Measurements from ENCODE around the gene QKI.
"Not testable (repeated sequence)": the region's sequence is repeated elsewhere in the genome, so short reads cannot be mapped to it uniquely, and the experiment has no call there.

QKI gene

GRCh38 chr6:163579111-163579879 is 164.8 kb downstream of the QKI start:
- no peak for DNase-seq (ENCODE audit: low read depth in 2 of 2)

GRCh38 chr6:163579880-163580295 is 165.4 kb downstream of the QKI start:
- DNase-seq (ENCODE audit: low read depth in 2 of 2) = no peak

- DNase-seq (ENCODE audit: low read depth in 2 of 2) = no peak
Observed at GRCh38 chr6:163580311-163581030, 166.0 kb downstream of the QKI start.

GRCh38 chr6:163583558-163583957 is 169.0 kb downstream of the QKI start:
- no peak for DNase-seq (ENCODE audit: low read depth in 2 of 2)

DNA sequence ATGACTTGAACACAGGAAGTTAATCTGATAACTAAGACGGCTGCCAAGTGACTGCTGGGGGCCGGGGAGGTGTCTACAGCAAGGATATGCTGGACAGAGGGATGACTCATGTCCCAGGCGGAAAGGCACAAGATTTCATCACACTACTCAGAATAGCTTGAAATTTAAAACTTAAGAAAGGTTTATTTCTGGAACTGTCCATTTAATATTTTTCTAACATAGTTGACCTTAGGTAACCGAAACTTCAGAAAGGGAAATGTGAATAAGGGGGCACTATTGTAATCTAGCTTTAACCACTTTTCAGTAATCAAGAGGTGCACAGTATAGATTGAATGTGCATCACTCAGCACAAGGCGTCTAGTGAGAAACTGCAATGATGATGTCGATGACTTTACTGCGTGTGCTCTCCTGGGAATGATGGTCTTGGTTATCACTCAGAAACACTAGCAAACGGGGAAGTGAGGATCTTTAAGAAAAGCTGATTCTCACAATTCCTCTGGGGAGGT is 171.5 kb downstream of the QKI start:
- DNase-seq (ENCODE audit: low read depth in 2 of 2) = no peak

GRCh38 chr6:163586888-163587287 is 172.4 kb downstream of the QKI start:
- DNase-seq (ENCODE audit: low read depth in 2 of 2) = no peak

GRCh38 chr6:163588220-163588919 is 173.9 kb downstream of the QKI start:
- no peak for DNase-seq (ENCODE audit: low read depth in 2 of 2)

DNA sequence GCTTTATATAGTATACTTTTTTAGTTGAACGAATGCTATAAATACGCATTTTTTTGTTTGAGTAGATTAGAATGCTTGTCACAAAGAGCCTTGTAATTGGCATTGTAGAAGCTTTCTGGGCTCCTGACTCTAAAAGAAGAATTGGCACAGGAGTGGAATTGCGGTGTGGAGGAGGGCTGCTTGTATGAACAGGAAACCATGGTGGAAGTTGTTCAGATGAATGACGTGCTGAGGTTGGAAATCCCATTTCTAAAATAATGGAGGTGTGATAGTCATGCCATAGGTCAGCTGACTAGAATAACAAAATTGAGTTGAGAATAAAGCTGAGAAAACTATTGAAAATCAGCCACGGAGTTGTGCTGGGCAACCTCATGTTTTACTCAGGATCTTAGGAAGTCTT is 174.9 kb downstream of the QKI start:
- no peak for DNase-seq (ENCODE audit: low read depth in 2 of 2)

DNA sequence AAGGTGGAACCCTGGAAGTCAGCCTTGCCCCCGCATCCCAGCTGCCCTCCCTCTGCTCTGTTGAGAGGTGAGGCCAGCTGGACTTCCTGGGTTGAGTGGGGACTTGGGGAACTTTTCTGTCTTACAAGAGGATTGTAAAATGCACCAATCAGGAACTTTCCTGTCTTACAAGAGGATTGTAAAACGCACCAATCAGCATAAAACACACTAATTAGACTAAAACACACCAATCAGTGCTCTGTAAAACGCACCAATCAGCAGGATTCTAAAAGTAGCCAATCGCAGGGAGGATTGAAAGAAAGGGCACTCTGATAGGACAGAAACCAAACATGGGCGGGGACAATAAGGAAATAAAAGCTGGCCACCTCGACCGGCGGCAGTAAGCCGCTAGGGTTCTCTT is 175.6 kb downstream of the QKI start:
- DNase-seq (ENCODE audit: low read depth in 2 of 2) = not testable (repeated sequence)

DNA sequence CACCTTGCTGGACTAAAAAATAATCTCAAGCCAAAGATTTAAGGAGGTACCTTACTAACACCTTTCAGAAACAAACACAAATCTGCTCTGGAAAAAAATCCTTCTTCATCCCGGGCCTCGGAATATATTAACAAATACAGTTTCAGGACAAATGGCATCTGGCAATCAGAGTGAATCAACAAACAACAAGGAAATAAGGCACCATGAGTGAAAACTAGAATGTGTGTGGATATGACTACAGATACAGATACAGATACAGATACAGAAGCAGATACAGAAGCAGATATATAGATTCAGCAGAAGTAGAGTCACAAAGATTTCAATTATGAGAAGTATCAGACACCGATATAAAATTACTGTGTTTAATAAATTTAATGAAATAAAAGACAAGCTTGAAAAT is 178.4 kb downstream of the QKI start:
- no peak for DNase-seq (ENCODE audit: low read depth in 2 of 2)

DNA sequence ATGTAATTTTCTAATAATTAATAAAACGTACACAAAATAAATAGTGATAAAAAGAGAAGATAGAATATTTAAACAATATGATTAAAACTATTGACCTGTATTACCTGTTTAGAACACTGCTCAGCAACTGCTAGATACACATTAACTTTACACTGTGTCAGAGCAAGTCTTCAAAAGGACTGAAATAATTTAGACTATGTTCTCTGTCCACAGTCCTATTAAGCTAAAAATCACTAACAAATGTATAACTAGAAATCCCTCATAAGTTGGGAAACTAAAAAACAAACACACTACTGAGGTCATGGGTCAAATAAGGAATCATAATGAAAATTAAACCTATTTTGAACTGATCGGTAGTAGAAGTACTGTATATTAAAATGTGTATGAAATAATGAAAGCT is 181.7 kb downstream of the QKI start:
- DNase-seq (ENCODE audit: low read depth in 2 of 2) = no peak

DNA sequence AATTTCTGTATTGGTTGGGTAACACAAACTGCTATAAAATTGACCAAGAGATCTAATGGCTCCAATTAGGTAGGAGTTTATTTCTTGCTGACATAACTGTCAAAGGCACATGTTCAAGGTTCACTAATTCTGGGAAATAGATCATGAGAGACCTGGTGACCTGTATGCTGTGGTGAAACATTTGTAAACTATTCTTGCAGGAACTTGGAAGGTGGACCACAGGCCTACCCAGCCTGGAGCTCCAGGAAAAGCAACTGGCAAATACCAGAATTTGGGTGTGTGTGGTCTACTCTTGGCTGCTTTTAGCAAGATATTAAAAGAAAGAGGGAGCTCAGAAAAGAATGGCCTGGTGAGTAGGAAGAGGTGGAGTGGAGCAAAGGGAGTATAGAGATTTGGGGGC is 184.6 kb downstream of the QKI start:
- DNase-seq (ENCODE audit: low read depth in 2 of 2) = no peak

DNA sequence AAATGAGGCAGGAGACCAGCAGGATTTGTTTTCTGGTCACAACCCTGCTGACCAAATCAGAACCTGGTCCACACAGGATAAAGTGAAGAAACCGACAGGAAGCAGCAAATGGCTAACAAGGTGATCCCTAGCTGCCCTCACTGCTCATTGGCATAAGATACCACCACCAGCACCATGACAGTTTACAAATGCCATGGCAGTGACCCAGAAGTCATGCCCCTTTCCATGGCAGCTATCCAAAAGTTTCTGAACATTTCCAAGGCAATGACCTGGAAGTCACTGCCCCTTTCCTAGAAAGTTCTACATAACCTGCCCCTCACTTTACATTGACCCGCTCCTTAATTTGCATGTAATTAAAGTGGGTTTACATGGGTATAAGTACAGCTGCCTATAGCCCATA is 185.2 kb downstream of the QKI start:
- DNase-seq (ENCODE audit: low read depth in 2 of 2) = no peak

DNA sequence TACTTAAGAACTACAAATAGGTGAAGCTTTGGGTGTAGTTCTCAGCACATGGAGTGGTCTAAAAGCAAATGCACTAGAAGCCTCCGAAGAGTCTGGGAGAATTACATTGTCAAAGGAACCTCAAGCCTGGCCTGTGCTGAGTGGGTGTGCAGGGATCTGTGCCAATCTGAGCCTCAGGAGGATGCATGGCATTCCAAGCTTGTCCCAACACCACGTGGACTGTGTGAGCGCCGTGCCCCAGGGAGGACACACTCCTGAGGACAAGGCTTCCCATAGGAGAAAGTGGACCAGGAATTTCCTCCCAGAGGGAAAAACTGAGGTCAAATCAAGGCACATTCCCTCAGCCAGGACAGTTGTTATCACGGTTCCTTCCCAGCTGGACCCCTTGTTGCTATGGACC is 185.8 kb downstream of the QKI start:
- DNase-seq (ENCODE audit: low read depth in 2 of 2) = no peak

DNA sequence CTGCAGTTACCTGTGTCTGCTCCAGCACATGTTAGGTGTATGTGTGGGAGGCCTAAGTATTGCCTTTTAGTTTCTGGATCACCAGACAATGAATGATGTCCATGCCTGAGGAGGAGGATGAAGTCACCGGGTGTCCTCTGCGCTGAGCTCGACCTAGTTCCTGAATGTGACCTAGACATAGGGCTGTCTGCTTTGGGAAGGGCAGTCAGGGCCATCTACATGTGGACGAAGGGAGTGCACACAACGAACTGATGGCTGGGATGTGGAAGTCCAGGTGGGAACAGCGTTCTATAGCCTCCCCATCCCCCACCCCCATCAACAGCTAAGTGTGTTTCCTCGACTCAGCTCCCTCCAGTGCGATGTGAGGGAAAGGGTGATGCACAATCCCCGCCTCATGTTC is 186.3 kb downstream of the QKI start:
- no peak for DNase-seq (ENCODE audit: low read depth in 2 of 2)

GRCh38 chr6:163602851-163603250 is 188.3 kb downstream of the QKI start:
- no peak for DNase-seq (ENCODE audit: low read depth in 2 of 2)

DNA sequence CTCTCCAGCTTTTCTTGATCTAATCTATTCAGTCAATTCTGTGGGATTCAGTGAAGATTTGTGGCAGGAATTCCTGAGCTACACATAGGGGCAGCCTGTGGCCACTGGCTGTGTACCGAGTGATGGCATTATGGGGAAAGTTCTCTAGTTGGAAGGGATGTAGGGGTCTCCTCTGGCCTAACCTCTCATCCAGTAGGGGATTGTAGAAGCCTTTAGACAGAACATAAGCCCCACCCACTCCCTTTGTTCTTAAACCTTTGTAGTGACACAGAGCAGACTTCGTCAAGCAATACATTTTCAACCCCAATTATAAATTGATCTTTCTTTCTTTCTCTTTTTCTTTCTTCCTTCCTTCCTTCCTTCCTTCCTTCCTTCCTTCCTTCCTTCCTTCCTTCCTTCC is 188.9 kb downstream of the QKI start:
- no peak for DNase-seq (ENCODE audit: low read depth in 2 of 2)

DNA sequence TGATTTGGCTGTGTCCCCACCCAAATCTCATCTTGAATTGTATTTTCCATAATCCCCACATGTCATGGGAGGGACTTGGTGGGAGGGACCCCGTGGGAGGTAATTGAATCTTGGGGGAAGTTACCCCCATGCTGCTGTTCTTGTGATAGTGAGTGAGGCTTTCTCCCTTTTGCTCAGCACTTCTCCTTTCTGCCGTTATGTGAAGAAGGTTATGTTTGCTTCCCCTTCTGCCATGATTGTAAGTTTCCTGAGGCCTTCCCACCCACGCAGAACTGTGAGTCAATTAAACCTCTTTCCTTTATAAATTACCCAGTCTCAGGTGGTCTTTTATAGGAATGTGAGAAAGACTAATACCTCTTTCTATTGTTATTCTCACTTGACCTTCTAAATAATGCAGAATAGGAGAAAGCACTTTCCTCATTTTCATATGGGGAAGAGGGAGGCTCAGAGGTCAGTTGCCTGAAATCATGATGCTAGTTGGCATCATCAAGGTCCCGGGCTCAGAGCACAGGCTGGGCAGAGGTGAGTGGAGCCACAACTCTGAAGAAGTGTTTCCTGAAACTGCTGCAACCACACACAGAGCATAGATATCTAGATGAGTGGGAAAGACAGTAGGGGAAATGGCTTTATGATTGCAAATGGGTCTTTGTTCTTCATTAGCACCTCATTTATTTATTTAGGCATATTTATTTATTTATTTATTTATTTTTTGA is 191.0 kb downstream of the QKI start:
- no peak for DNase-seq (ENCODE audit: low read depth in 2 of 2)

- no peak for DNase-seq (ENCODE audit: low read depth in 2 of 2)
Observed at GRCh38 chr6:163607792-163608191, 193.3 kb downstream of the QKI start.

- no peak for DNase-seq (ENCODE audit: low read depth in 2 of 2)
Observed at GRCh38 chr6:163608204-163608644, 193.7 kb downstream of the QKI start.

DNA sequence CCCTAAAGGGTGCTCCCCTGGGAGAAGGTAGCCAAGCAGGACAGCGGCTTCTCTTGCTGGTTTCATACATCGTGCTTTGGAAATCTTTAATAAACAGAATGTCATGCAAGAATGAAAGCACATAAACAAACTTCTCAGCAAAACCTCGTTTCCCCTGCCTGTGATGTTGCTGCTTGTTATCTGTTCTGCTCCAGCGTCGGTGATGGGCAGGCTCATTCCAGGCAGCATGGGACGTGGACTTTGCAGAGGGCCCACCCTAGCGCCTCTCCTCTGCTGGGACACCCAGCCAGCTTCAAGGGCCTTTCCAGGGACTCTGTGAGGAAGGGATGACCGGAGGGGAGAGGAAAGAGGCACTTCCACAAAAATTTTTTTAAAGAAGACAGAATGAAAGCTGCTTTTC is 197.7 kb downstream of the QKI start:
- DNase-seq (ENCODE audit: low read depth in 2 of 2) = no peak

- no peak for DNase-seq (ENCODE audit: low read depth in 2 of 2)
Observed at GRCh38 chr6:163613025-163613424, 198.5 kb downstream of the QKI start.

All from stimulated activated CD4-positive, alpha-beta T cell treated with anti-CD3 and anti-CD28 coated beads, Interleukin-1b, Interleukin-23, amount 100 ng/mL, for 1 hour (primary cell).